ENCODE measurements around the gene NDST3. TPM values are rescaled to one million over a fixed set of nuclear protein-coding genes. Genes with fewer than 3 reads are reported as not detected.

Gene NDST3
- polyA plus RNA-seq, 1 of the 3 experiments (the other 2 are of a cell fraction), result 1.2 TPM

GRCh38 chr4:118155516-118155915, 121.2 kb downstream of the NDST3 start:
- POLR2A ChIA-PET, result no interaction called here

GRCh38 chr4:118158763-118159375, 124.6 kb downstream of the NDST3 start:
- Histone ChIP-seq H3K4me2 (no peak overlapping the region), H3K79me2 (ENCODE audit: insufficient read depth) (no peaks in the 10 kb centered on the region), H3K27me3 (ENCODE audit: insufficient read depth) (no peaks in the 10 kb centered on the region), H2AFZ (ENCODE audit: low read depth) (no peak overlapping the region), H3K4me1 (ENCODE audit: control insufficient read depth in 1 of 2, insufficient read depth in 2 of 2, low read depth in 1 of 2, low read length in 1 of 2) (no peaks in the 10 kb centered on the region), H3K9ac (no peak overlapping the region), H3K36me3 (replicated peaks in 1 of 2; ENCODE audit: control insufficient read depth in 1 of 2, insufficient read depth in 2 of 2, low read length in 1 of 2) (no peaks in the 10 kb centered on the region), H3K9me3 (no peaks in the 10 kb centered on the region), H3F3A (replicated peaks; ENCODE audit: insufficient read depth) (peaks cover 5% of the 10 kb centered on the region), H4K20me1 (ENCODE audit: insufficient read depth) (no peaks in the 10 kb centered on the region), H3K9me2 (no peaks in the 10 kb centered on the region), H3K4me3 (ENCODE audit: low read depth in 2 of 2, low read length in 1 of 2) (no peak overlapping the region), H3K27ac (ENCODE audit: low read depth in 2 of 2, low read length in 1 of 2) (no peak overlapping the region)
- no peak for TF ChIP-seq CHD2 (IDR thresholded peaks at IDR 0.05; ENCODE audit: low read length, partially characterized antibody)
- TF ChIP-seq, protein P1, sequence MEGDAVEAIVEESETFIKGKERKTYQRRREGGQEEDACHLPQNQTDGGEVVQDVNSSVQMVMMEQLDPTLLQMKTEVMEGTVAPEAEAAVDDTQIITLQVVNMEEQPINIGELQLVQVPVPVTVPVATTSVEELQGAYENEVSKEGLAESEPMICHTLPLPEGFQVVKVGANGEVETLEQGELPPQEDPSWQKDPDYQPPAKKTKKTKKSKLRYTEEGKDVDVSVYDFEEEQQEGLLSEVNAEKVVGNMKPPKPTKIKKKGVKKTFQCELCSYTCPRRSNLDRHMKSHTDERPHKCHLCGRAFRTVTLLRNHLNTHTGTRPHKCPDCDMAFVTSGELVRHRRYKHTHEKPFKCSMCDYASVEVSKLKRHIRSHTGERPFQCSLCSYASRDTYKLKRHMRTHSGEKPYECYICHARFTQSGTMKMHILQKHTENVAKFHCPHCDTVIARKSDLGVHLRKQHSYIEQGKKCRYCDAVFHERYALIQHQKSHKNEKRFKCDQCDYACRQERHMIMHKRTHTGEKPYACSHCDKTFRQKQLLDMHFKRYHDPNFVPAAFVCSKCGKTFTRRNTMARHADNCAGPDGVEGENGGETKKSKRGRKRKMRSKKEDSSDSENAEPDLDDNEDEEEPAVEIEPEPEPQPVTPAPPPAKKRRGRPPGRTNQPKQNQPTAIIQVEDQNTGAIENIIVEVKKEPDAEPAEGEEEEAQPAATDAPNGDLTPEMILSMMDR (IDR thresholded peaks at IDR 0.05), result no peak
- TF ChIP-seq POLR2AphosphoS5 (IDR thresholded peaks at IDR 0.05; ENCODE audit: low read depth, low read length), result no peak
- TF ChIP-seq RCOR1 (IDR thresholded peaks at IDR 0.05; ENCODE audit: low read length), result no peak
- no peak for TF ChIP-seq NFIC (IDR thresholded peaks at IDR 0.05; ENCODE audit: borderline replicate concordance)
- 70% methylated on average over 2 of the region's 2 CpGs for WGBS (ENCODE audit: low lambda C conversion rate)
- no peak for DNase-seq
- ChIA-PET CTCF (interaction anchor here (1.9 kb wide), 1 partner anchor 65 kb away, joined by 5 read pairs; no protein-coding TSS in a partner anchor), POLR2A (no interaction called here)

More at GRCh38 chr4:118155516-118155915, 121.2 kb downstream of the NDST3 start:
- Histone ChIP-seq H3K9me3 (no peaks in the 10 kb centered on the region), H3F3A (replicated peaks; ENCODE audit: insufficient read depth) (peaks cover 5% of the 10 kb centered on the region), H3K4me1 (ENCODE audit: control insufficient read depth in 1 of 2, insufficient read depth in 2 of 2, low read depth in 1 of 2, low read length in 1 of 2) (no peaks in the 10 kb centered on the region), H3K36me3 (replicated peaks in 1 of 2; ENCODE audit: control insufficient read depth in 1 of 2, insufficient read depth in 2 of 2, low read length in 1 of 2) (no peaks in the 10 kb centered on the region), H3K27ac (ENCODE audit: low read depth in 2 of 2, low read length in 1 of 2) (peak overlapping the region; percentile 49 to 69; a peak in 3 of 4 replicates), H4K20me1 (ENCODE audit: insufficient read depth) (no peaks in the 10 kb centered on the region), H3K4me2 (no peak overlapping the region), H2AFZ (ENCODE audit: low read depth) (no peak overlapping the region; the same call in 1 of the 2 replicates), H3K9me2 (no peaks in the 10 kb centered on the region), H3K9ac (no peak overlapping the region), H3K27me3 (ENCODE audit: insufficient read depth) (no peaks in the 10 kb centered on the region), H3K79me2 (ENCODE audit: insufficient read depth) (no peaks in the 10 kb centered on the region; the same call in 1 of the 2 replicates), H3K4me3 (ENCODE audit: low read depth in 2 of 2, low read length in 1 of 2) (no peak overlapping the region)
- TF ChIP-seq TAF1 (IDR thresholded peaks at IDR 0.05; ENCODE audit: borderline replicate concordance, low read depth, low read length) (no peak), NRF1 (IDR thresholded peaks at IDR 0.05; ENCODE audit: low read depth, low read length) (no peak), YY1 (IDR thresholded peaks at IDR 0.05; ENCODE audit: low read depth) (no peak), GATA2 (CRISPR knock-in tag; IDR thresholded peaks at IDR 0.05) (no peak)
- CTCF ChIA-PET, result no interaction called here
- DNase-seq, result no peak

DNA sequence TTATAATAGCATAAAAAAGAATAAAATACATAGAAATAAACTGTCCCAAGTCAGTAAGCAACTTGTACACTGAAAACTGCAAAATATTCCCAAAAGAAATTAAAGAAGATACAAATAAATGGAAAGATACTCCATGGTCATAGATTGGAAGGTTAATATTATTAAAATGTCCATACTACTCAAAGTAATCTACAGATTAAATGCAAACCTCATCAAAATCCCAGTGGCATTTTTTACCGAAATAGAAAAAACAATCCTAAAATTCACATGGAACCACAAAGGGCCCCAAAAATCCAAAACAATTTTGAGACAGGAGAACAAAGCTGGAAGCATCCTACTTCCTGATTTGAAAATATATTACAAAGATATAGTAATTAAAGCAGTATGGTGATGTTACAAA, 133.0 kb downstream of the NDST3 start:
- CTCF ChIA-PET, result no interaction called here
- no peaks in the 10 kb centered on the region for H4K20me1 ChIP-seq (ENCODE audit: insufficient read depth)
- no peak for DNase-seq
- H3K4me3 ChIP-seq (ENCODE audit: low read depth in 2 of 2, low read length in 1 of 2), result no peak overlapping the region
- POLR2A ChIA-PET, result no interaction called here
- no peaks in the 10 kb centered on the region for H3K4me1 ChIP-seq (ENCODE audit: control insufficient read depth in 1 of 2, insufficient read depth in 2 of 2, low read depth in 1 of 2, low read length in 1 of 2)
- H2AFZ ChIP-seq (ENCODE audit: low read depth), result no peak overlapping the region
- whole genome bisulfite sequencing (ENCODE audit: low lambda C conversion rate), result 85% methylated on average over 1 of the region's 1 CpG
- H3K9me2 ChIP-seq, result no peaks in the 10 kb centered on the region
- no peak overlapping the region for H3K27ac ChIP-seq (ENCODE audit: low read depth in 2 of 2, low read length in 1 of 2)
- H3K9ac ChIP-seq, result no peak overlapping the region
- H3K36me3 ChIP-seq (replicated peaks in 1 of 2; ENCODE audit: control insufficient read depth in 1 of 2, insufficient read depth in 2 of 2, low read length in 1 of 2), result no peaks in the 10 kb centered on the region
- H3F3A ChIP-seq (replicated peaks; ENCODE audit: insufficient read depth), result no peaks in the 10 kb centered on the region
- peaks cover 8% of the 10 kb centered on the region; the same call in 1 of the 2 replicates for H3K9me3 ChIP-seq
- H3K27me3 ChIP-seq (ENCODE audit: insufficient read depth), result no peaks in the 10 kb centered on the region
- H3K79me2 ChIP-seq (ENCODE audit: insufficient read depth), result no peaks in the 10 kb centered on the region
- H3K4me2 ChIP-seq, result no peak overlapping the region
- TF ChIP-seq EZH2phosphoT487 (IDR thresholded peaks at IDR 0.05; ENCODE audit: borderline replicate concordance, low read depth) (no peak), ELF1 (IDR thresholded peaks at IDR 0.05) (no peak), TAF1 (IDR thresholded peaks at IDR 0.05; ENCODE audit: borderline replicate concordance, low read depth, low read length) (no peak), IRF3 (IDR thresholded peaks at IDR 0.05; ENCODE audit: low read depth, low read length) (no peak), ZBTB33 (IDR thresholded peaks at IDR 0.05; ENCODE audit: borderline replicate concordance, low read depth) (no peak), PBX3 (IDR thresholded peaks at IDR 0.05) (no peak), YY1 (IDR thresholded peaks at IDR 0.05; ENCODE audit: low read depth) (no peak), JUND (IDR thresholded peaks at IDR 0.05) (no peak)

Data from SK-N-SH (cell line).